GM20000 (cell line): ENCODE measurements around the gene FBXO41.

Experiments used
- DNase-seq: peaks from one replicate; pipeline ENCODE4 v3.0.0; 2012; ENCODE audit warnings: low spot score
- TF ChIP-seq, protein P1 (sequence below): IDR thresholded peaks from 2 replicates; pipeline ENCODE4 v1.5.1; 2012; ENCODE audit warnings: mild to moderate bottlenecking, control low read depth; ENCODE audit errors: extremely low read depth, missing control alignments

Gene FBXO41

GRCh38 chr2:73259276-73259675, 25.0 kb downstream of the FBXO41 start:
- TF ChIP-seq, protein P1, sequence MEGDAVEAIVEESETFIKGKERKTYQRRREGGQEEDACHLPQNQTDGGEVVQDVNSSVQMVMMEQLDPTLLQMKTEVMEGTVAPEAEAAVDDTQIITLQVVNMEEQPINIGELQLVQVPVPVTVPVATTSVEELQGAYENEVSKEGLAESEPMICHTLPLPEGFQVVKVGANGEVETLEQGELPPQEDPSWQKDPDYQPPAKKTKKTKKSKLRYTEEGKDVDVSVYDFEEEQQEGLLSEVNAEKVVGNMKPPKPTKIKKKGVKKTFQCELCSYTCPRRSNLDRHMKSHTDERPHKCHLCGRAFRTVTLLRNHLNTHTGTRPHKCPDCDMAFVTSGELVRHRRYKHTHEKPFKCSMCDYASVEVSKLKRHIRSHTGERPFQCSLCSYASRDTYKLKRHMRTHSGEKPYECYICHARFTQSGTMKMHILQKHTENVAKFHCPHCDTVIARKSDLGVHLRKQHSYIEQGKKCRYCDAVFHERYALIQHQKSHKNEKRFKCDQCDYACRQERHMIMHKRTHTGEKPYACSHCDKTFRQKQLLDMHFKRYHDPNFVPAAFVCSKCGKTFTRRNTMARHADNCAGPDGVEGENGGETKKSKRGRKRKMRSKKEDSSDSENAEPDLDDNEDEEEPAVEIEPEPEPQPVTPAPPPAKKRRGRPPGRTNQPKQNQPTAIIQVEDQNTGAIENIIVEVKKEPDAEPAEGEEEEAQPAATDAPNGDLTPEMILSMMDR: no peak

DNA sequence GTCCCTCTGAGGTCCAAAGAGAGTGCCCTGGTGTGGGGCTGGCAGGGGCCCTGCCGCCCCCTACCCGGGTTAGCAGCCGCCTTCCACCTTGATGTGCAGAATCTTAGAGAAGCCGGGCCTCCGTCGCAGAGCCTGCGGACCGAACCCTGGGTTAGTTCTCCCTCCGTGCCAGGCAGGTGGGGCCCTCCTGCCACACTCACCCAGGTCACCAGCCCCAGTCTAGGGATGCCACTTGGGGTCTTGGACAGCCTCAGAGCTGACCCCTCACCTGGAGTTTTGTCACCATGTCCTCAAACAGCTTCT, 25.4 kb downstream of the FBXO41 start:
- TF ChIP-seq, protein P1: no peak
- no peak for DNase-seq

More at GRCh38 chr2:73259276-73259675, 25.0 kb downstream of the FBXO41 start:
- DNase-seq: no peak

DNA sequence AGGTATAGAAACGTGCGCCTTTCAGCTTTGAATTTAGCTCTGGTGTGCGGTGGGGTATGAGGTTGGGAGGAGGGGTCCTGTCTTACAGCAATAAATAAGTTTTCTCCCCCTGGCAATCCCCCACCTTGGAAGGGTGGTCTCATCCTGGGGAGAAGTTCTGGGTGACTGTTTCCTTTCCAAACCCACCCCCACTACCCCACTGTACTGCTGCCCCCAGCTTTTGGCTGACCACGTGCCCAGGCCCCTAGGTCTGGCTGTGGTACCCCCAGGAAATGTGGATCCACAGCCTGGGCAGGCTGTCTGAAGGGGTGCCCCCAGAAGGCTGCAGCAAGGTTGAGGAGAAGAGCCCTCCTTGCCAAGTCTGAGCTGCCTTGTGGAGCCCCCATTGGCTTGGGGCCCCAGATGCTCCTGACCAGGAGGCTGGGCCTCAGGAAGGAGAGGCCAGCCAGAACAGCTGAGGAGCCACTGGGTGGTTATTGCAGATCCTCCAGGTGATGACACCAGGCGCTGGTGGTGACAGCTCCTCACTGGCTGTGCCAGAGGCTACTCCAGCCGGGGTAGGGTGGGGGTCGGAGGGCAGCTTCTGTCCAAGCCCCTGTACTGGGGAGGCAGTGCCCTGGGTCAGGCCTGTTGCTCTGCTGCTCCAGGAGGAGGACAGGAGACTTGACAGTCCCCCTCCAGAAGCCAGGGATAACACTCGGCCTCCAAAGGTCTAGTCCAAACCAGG, 25.9 kb downstream of the FBXO41 start:
- TF ChIP-seq, protein P1: no peak
- no peak for DNase-seq

GRCh38 chr2:73257425-73258125, 26.7 kb downstream of the FBXO41 start:
- TF ChIP-seq, protein P1: no peak
- no peak for DNase-seq

DNA sequence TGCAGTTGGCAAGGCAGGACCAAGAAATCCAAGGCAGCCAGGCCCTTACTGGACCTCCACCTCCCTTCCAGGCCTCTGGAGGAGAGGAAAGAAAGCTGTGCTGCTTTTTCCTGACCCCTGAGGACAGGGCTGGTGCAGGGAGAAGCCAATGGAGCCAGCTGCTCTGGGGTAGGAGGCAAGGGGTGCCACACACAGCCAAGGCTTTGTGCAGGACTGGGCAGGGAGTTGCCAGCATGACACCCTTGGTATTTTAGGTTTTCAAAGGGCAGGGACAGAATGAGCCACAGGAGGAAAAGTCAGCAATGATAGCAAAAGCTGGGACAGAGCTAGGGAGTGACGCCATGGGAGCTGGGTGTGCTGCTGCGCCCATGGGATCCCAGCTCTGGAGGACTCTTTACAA, 27.3 kb downstream of the FBXO41 start:
- TF ChIP-seq, protein P1: no peak
- no peak for DNase-seq

DNA sequence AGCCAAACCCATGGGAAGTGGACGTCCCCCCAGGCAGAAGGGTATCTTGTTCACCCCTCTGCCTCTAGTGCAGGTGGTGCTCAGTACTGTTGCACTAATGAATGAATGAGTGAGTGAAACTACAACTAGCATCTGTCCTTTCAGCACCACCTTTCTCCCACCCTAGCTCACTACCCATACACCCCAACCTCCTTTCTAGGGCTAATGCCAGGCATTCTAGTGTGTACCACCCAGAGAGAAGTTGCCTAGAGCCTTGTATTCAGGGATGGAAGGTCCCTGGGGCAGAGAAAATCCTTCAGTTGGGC, 27.7 kb downstream of the FBXO41 start:
- TF ChIP-seq, protein P1: no peak
- DNase-seq: no peak

DNA sequence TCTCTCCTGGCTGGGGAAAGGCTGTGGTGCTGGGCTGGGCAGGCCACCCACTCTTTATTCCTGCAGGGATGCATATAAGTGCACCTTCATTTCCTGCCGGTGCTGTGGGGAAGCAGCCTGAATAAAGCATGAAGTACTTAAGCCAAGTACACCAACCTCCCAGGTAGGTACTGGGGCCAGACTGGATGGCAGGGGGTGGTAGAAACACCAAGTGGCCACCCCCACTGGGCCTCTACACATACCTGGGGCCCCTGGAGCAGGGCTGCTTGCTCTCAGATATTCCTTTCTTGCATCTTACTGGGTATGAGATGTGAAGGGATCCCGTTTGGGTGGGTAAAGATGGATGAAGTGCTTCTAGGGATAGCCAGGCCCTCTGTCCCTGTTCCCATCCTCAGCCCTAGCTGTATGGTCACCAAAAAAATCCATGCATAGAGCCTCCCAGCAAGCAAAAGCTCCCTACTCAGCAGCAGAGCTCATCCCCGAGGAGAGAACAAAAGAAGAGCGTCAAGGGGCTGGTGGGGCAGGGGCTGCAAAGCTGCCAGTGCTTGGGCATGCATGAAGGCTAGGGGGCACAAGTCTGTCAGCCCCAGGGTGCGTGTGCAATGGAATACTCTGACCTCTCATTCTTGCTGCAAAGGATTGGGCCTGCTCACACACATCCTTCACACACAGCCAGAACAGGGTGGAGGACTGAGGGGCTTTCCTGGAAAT, 28.2 kb downstream of the FBXO41 start:
- TF ChIP-seq, protein P1: no peak
- no peak for DNase-seq
